Adrenal gland (tissue), 5 donors: ENCODE measurements around the gene DENND10.
A peak's percentile ranks its signal among the peaks of the same experiment; 100 is the strongest.

Source experiments
- CTCF ChIP-seq, 6 experiments: fragments of 450-650 bp in 4 of 6; fragments of 200-600 bp in 2 of 6; sonication (generic) in 1 of 6; IDR thresholded peaks; 1 replicate in 5 of 6; 2 replicates in 1 of 6; pipeline versions ENCODE4 v1.5.1 to v1.8.0; 2016 to 2021; ENCODE audit warnings: antibody characterized with exemption in 6 of 6, mild to moderate bottlenecking in 2 of 6, moderate library complexity in 1 of 6
- POLR2A ChIP-seq, 2 donors: fragments of 450-650 bp; IDR thresholded peaks; one replicate each; pipeline ENCODE4 v1.6.1; 2017; ENCODE audit warnings: antibody characterized with exemption in 2 of 2, mild to moderate bottlenecking in 2 of 2, moderate library complexity in 1 of 2
- donor health status: DM: no; HTN: no; CAD: no.

- TF ChIP-seq CTCF (IDR thresholded peaks at IDR 0.05) (peak in 1 of 6 experiments; percentile 16), POLR2A (IDR thresholded peaks at IDR 0.05) (peak; percentile 77 to 81)
Observed at GRCh38 chr10:119103903-119104653, at the start of gene DENND10.
